HG03460 (cell line): ENCODE measurements around the gene FUBP1.
A peak's percentile ranks its signal among the peaks of the same experiment; 100 is the strongest.
"Not testable (repeated sequence)": the region's sequence is repeated elsewhere in the genome, so short reads cannot be mapped to it uniquely, and the experiment has no call there.

ENCODE experiments used
- ATAC-seq: cut with Tn5 transposase; IDR thresholded peaks from one replicate; pipeline ENCODE4 v1.9.1; 2021; ENCODE audit not compliant: unreplicated experiment

Gene FUBP1, protein sequence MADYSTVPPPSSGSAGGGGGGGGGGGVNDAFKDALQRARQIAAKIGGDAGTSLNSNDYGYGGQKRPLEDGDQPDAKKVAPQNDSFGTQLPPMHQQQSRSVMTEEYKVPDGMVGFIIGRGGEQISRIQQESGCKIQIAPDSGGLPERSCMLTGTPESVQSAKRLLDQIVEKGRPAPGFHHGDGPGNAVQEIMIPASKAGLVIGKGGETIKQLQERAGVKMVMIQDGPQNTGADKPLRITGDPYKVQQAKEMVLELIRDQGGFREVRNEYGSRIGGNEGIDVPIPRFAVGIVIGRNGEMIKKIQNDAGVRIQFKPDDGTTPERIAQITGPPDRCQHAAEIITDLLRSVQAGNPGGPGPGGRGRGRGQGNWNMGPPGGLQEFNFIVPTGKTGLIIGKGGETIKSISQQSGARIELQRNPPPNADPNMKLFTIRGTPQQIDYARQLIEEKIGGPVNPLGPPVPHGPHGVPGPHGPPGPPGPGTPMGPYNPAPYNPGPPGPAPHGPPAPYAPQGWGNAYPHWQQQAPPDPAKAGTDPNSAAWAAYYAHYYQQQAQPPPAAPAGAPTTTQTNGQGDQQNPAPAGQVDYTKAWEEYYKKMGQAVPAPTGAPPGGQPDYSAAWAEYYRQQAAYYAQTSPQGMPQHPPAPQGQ

DNA sequence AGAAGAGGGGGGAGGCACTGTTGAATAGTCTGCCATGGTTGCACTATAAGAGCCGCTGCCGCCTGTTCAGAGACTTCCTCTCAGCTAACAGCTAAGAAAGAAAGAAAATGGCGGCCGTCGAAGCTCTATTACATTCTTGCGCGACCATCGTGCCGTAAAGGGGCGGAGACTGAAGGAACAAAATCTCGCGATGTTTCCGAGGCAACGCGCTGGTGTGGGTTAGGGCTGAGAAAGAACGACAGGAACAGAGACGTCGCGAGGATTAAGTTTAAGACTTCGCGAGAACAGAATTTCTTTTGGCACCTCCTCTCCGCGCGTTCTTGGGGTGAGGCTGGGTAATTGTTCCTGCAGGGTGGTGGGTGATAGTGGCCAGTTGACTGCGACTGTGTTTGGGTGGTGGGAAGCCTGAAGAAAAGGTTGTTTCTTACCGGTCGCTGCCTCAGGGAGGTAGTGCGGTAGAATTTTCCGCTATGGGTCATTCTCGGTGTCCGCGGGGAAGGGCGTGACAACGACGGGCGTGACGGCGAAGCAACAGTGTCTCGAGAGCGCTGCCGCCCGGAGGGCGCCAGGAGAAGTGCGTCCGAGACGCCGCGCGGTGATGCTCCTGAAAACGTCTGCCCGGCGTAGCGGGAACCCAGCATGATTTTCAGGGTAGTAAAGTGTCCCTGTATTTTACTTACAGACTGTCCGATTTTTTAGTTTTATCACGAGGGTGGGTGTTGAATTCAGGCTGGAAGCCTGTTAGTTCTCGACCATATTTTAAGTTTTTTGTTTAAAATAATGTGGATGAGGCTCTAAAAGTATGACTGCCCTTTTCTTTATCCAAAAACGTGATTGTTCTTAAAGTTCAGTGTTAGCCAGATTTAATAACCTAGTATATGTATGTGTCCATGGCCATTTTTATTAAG, at the start of gene FUBP1:
TSS of gene FUBP1 (minus strand) at position 104 of the 908 bp plus-strand sequence. CDS start at position 36, 68 bp downstream.
- ATAC-seq: peak; percentile 72

DNA sequence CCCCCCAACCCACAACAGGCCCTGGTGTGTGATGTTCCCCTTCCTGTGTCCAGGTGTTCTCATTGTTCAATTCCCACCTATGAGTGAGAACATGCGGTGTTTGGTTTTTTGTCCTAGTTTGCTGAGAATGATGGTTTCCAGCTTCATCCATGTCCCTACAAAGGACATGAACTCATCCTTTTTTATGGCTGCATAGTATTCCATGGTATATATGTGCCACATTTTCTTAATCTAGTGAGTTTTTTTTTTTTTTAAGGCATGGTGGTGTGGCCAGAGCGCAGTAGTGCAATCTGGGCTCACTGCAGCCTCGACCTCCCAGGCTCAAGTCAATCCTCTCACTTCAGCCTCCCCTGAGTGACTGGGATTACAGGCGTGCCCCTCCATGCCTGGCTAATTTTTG, 42.3 kb upstream of the FUBP1 start:
- not testable (repeated sequence) for ATAC-seq

DNA sequence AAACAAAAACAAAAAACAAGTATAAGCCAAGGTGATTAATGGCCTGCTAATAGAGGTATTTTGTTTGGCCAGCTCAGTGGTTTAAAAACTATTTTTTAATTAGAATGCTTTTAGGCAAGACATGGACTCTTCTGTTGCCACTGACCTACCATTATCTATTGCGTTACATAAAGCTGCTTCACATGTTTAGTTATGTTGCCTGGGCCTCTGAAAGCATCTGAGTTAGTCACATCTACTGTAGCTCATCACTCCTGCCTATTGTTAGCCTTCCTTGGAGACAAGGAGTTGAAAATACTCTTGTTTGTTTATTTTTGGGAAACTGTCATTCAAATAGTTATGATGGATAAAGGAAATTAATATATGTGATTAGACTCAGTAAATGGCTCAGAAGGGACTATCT, 40.2 kb upstream of the FUBP1 start:
- ATAC-seq: no peak

DNA sequence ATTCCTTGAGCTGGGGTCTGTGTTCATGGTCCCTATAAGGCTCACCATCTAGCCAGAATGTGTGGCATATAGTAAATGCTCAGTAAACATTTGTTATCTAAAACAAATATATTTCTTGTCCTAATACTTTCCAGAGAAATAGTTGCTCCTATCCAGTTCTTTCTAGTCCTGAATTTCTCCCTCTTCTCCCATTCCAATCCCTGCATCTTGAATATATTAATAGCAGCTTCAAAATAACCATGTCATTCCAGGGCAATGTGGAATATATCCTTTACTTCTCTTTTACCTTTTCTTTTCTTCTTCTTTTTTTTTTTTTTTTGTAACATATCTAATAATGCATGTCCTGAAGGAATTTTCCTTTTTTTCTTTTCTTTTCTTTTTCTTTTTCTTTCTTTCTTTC, 36.3 kb upstream of the FUBP1 start:
- no peak for ATAC-seq

DNA sequence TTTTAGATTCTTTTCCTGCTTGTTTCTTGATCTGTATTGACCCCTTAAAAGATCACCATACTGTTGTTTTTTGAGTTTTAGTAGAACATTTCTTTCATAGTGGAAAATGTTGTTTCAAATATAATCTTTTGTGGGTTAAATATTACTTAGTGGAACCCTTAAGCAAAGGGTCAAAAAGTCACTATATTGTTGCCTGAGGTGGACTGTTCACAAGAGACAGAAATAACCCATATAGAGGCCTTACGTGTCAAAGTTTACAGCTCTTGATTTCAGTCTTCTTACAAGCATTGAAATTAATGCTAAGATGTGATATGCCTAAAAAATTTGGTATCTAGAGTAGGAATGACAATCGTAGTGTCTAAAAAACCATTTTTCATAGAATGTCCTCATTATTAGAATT, 32.2 kb upstream of the FUBP1 start:
- ATAC-seq: no peak

DNA sequence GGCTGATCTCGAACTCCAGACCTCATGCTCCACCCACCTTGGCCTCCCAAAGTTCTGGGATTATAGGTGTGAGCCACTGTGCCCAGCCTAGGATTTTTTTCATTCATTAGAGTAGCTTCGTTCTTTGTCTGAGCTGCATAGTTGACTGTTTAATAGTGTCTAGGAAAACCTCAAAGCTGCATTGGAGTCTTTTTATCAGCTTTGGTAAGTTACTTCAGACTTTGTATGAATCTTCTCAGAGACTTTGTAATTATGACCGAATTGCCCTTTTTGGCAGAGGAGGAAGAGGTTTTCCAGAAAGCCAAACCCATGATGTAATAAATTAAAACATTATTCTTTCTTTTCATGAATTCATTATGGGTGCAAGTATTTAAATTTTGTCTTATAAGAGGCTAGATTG, 31.0 kb upstream of the FUBP1 start:
- ATAC-seq: no peak

DNA sequence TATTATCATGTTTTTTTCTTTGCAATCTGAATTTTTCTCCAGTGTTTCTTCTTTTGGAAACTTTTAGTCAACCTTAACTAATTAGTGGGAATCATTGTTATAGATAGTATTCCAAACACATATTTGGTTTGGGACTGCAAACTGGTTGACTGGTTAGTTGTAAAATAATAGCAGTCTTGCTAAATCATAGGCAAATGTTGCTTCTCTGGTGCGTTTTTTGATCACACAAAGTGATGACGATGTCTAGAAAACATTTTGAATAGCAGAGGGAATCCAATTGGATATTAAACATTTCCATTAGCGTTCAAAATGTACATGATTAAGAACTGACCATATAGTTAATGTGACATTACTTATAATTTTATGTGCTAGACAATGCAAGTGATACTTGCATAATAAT, 30.4 kb upstream of the FUBP1 start:
- no peak for ATAC-seq

DNA sequence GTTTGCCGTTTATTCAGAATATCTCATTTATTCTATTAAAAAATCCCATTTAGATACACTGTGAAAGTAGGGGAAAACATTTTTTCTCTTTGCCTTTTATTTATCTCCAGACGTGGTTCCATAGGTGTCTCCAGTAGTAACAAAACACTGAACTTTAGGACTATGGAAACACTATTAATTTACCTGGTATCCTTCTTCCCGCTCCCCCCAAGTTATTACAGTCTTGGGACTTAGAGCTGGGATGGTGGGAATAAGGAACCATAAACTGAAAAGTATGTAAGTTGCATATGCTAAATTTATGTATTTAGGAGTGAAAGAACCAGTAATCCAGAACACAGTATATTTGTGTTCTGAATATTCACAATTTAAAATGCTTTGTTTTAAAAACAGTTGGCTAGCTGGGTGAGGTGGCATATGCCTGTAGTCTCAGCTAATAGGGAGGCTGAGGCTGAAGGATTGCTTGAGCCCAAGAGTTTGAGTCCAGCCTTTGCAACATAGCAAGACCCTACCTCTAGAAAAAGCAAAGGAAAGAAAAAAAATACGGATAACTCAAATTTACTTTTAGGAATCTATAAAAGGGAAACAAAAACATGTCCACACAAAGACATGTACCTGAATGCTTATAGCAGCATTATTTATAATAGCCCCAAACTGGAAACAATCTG, 28.9 kb upstream of the FUBP1 start:
- no peak for ATAC-seq

DNA sequence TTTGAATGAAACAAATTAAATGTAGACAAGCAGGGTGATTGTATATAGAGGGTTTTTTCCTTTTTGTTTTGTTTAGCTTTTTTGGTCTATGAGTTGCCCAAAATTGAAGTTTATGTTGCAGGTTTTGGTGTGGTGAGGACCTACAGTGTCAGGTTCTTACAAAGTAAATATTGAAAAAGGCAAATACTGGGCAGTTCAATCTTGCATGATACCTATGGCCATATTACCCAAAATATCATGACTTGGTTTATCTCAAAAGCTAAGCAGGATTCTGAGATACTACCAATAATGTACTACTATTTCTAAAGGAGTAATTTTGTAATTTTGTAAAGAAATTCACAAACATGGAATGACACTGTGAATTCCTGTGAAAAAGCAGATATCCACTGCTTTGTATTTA, 27.6 kb upstream of the FUBP1 start:
- no peak for ATAC-seq

DNA sequence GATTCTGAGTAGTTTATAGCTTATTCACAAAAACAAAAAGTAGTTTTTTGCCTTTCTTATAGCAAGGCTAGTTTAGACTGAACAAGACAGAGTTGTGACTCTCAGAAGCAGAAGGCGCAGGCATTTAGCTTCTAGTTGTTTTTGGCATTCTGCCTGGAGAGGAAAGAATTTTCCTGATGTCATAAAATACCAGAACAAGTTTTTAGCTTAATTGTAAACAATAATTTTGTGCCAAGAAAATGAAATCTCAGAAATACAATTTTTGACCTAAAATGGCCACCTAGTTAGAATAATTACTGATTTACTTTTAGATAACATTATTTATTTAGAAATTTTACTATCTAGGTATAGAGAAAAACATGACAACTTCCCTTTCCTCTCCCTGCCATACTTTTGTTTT, 26.9 kb upstream of the FUBP1 start:
- no peak for ATAC-seq

DNA sequence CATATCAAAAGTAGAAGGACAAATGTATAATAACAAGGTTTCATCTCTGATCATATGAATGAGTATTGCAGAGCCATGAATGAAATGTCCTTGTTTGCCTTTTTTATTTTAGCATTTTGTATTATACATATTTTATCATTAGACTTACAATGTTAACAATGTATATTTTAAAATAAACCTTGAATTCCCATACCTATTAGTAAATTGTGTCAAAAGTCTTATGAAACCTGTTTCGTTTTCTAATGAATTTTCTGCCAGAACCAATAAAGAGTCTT, 26.5 kb upstream of the FUBP1 start:
- no peak for ATAC-seq

DNA sequence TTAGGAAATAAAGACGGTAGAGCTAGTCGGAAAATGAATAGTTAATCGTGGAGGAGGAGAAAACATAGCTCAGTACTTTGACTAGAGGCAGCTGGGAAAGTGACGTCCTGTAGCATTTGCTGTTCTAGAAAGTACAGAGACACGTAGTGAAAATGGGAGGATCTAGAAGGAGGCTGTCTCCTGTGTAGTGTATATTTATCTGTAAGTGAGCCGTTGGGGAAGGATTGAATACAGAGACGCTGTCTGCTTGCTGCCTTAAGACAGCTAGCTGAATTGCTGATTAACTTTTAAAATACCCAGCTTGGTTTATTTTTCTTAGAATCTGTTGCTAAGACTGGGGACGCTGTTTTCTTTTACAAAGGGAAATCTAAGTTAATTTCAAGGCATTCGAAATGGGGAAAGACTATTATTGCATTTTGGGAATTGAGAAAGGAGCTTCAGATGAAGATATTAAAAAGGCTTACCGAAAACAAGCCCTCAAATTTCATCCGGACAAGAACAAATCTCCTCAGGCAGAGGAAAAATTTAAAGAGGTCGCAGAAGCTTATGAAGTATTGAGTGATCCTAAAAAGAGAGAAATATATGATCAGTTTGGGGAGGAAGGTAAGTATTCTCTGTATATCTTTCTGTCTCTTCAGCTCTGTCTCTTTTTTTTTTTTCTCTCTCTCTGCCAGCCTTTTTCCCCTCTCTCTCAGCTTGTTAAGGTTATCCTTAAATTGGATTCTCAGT, 26.0 kb upstream of the FUBP1 start, which contains the start of gene DNAJB4:
TSS of gene DNAJB4 (plus strand) at position 221 of the 729 bp plus-strand sequence. CDS start at position 393, 172 bp downstream.
- peak; percentile 98 for ATAC-seq

DNA sequence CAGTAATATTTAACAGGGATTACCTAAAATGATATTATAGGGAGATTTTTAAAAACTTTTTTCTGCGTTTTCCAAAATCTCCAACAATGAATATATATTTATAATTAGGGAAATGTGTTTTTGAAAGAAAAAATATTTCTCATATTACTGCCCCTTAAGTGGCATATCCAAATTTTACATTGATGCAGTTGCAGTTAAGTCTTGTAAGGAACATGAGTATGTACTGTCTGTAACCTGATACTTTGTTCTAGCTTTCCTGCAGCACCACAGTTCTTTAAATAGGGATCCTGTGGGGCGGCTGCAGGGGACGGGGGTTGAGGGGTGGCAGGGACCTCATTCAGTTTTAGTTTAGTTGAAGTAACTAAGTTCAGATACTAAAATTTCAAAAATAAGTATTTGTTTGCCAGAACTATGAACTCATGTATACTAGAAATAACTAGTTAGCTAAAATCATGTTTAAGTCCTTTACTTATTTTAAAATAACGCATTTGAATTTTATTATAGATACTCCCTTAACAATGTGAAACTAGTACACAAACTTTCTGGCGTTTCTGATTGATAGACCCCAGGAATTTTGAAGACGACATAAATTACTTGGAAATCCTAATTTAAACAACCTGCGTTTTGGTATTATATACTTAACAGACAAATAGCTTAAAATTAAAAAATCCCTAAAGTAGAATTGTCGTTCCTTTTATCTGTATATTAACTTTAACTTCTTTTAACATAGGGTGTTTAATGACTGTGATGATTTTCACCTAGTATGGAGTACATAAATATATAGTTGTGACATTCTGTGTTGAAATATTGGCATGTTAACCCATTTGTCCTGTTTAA, 25.2 kb upstream of the FUBP1 start:
- peak; percentile 44 for ATAC-seq

DNA sequence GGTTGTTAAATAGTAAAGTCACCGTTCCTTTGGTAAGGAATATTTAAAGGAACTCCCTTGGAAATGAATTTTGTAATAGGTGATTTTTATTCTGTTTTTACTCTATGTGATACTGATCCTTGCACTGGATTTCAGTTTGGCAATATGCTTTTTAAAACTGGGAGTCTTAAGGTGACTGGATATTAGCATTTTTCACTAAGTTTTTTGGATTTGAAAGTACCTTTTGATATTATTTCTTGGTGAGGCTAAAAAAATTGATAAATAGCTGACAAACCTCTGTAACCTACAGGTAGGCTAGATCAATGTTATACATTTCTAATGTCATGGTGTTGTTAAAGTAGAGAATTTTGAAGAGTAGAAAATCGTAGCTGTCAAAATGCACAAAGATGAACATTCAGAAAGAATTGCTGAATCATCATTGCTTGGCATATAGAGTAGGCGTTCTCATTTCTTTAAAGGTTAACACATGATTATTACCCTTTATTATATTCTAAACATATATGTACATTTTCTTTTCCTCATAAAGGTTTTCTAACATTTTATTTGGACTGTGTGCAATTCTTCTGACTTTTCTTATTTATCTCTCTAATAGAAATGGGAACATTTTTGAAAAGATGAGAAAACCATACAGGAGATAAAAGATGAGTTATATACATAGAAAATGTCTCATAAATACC, 24.3 kb upstream of the FUBP1 start:
- ATAC-seq: no peak

DNA sequence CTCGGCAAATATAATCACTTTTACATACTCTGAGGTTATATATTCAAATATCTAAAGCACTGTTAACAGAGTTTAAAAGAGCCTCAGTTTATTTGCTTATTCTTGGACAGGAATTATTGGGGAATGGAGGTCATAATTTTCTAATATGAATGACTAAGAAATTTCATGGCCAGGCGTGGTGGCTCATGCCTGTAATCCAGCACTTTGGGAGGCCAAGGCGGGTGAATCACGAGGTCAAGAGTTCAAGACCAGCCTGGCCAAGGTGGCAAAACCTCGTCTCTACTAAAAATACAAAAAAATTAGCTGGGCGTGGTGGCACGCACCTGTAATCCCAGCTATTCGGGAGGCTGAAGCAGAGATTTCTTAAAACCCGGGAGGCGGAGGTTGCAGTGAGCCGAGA, 21.7 kb upstream of the FUBP1 start:
- not testable (repeated sequence) for ATAC-seq

DNA sequence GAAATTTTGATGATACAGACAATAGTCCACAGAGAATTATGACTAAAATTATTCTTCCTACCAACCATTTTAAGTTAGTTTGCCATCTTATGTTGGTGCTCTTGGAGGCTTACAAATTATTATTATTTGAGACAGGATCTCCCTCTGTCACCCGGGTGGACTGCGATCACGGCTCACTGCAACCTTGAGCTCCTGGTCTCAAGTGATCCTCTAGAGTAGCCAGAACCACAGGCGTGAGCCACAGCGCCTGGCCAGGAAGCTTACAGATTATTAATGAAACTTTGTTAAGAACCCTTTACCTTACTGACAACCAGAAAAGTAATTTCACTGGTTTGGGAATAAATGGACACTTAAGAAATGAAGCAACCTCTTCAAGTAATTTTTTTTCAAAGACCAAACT, 17.9 kb upstream of the FUBP1 start:
- no peak for ATAC-seq

DNA sequence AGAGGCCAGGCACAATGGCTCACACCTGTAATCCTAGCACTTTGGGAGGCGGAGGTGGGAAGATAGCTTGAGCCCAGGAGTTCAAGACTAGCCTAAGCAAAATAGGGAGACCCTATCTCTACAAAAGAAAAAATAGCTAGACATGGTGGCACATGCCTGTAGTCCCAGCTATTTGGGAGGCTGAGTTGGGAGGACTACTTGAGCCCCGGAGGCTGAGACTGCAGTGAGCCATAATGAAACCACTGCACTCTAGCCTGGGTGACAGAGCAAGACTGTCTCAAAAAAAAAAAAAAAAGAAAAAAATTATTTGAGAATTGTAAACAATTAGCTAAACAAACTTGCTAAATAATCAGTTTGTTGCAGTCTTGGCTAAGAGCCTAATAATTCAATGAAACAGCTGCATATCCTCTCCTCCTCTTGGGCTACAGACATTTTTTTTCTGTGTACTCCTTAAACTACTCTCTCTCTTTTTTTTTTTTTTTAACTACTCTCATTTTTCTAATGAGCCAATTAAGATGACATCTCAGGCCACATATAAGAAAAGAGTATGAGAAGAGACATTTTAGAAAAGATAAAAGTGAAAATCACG, 15.3 kb upstream of the FUBP1 start:
- ATAC-seq: no peak

DNA sequence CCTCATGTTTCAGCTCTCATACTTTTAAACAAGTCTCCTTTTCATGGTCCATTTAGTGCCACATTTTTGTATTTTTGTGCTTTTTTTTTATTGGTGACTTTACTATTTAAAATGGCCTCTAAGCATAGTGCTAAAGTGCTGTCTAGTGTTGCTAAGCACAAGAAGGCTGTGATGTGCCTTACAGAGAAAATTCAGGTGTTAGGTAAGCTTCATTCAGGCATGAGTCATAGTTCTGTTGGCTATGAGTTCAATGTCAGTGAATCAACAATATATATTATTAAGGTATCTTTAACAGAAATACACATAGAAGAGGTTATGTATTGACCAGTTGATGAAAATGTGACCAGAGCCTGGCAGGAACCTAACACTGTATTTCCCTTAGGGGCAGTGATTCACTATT, 12.8 kb upstream of the FUBP1 start:
- ATAC-seq: no peak
